Measurements from ENCODE around the gene AP2A1.

- no peak for TF ChIP-seq TBP (optimal IDR thresholded peaks at IDR 0.05; ENCODE audit: low read depth, low read length)
- no peak for TF ChIP-seq MYNN (IDR thresholded peaks at IDR 0.05)
- TF ChIP-seq MYNN (CRISPR knock-in tag; IDR thresholded peaks at IDR 0.05), result no peak
- TF ChIP-seq EP400 (IDR thresholded peaks at IDR 0.05), result no peak
- TF ChIP-seq GMEB1 (CRISPR knock-in tag; IDR thresholded peaks at IDR 0.05), result no peak
- no peak for TF ChIP-seq HDAC1 (IDR thresholded peaks at IDR 0.05)
- TF ChIP-seq MYBL2 (IDR thresholded peaks at IDR 0.05; ENCODE audit: low read depth), result no peak
- no peak for TF ChIP-seq MYBL2 (CRISPR knock-in tag; IDR thresholded peaks at IDR 0.05; ENCODE audit: borderline replicate concordance)
- no peak for TF ChIP-seq ZNF512 (tag; IDR thresholded peaks at IDR 0.05)
- no peak for TF ChIP-seq NR3C1 (CRISPR knock-in tag; IDR thresholded peaks at IDR 0.05)
Measured at GRCh38 chr19:49845414-49845813, 78.6 kb downstream of the AP2A1 start.
